Activated CD8-positive, alpha-beta memory T cell treated with anti-CD3 and anti-CD28 coated beads for 4 hours (primary cell): ENCODE measurements around the gene SNX1.
A peak's percentile ranks its signal among the peaks of the same experiment; 100 is the strongest.
"Not testable (repeated sequence)": the region's sequence is repeated elsewhere in the genome, so short reads cannot be mapped to it uniquely, and the experiment has no call there.

Source experiments
- DNase-seq, 2 donors: peaks; one replicate each; pipeline ENCODE4 v3.0.0-alpha.2; 2020; ENCODE audit warnings: low read depth in 2 of 2

The SNX1 gene

GRCh38 chr15:64073496-64073895 lies 22.3 kb upstream of the SNX1 start:
- DNase-seq: not testable (repeated sequence)

GRCh38 chr15:64082757-64083156 lies 13.0 kb upstream of the SNX1 start:
- no peak for DNase-seq

DNA sequence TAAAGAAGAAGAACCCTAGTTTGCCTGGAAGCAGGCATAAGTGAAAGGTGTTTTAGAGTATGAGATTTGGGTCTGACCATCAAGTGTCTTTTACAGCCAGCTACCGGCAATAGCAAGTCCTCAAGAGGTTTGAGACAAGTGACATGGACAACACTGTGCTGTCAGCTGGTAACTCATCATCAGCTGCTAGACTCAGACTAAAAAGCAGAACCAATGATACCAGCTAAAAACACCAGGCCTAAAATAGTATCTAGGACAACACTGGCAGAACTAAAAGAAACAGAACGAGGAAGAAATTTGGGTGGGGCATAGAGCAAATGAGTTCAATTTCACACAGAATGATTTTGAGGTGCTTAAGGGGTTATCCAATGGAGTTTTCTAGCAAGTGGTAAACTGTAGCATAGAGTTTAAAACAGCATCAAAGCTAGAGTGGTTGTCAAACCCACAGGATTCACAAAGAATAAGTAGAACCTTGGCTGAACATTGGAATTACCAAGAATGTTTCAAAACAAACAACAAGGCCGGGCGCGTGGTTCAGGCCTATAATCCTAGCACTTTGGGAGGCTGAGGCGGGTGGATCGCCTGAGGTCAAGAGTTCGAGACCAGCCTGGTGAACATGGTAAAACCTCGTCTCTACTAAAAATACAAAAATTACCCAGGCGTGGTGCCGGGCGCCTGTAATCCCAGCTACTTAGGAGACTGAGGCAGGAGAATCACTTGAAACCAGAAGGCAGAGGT lies 6.1 kb upstream of the SNX1 start:
- DNase-seq: no peak

- no peak for DNase-seq
These were observed 5.3 kb upstream of the SNX1 start for GRCh38 chr15:64090527-64090926.

- DNase-seq: no peak
These were observed 3.5 kb upstream of the SNX1 start for GRCh38 chr15:64092075-64092820.

GRCh38 chr15:64092864-64093626 lies 2.7 kb upstream of the SNX1 start:
- no peak for DNase-seq

DNA sequence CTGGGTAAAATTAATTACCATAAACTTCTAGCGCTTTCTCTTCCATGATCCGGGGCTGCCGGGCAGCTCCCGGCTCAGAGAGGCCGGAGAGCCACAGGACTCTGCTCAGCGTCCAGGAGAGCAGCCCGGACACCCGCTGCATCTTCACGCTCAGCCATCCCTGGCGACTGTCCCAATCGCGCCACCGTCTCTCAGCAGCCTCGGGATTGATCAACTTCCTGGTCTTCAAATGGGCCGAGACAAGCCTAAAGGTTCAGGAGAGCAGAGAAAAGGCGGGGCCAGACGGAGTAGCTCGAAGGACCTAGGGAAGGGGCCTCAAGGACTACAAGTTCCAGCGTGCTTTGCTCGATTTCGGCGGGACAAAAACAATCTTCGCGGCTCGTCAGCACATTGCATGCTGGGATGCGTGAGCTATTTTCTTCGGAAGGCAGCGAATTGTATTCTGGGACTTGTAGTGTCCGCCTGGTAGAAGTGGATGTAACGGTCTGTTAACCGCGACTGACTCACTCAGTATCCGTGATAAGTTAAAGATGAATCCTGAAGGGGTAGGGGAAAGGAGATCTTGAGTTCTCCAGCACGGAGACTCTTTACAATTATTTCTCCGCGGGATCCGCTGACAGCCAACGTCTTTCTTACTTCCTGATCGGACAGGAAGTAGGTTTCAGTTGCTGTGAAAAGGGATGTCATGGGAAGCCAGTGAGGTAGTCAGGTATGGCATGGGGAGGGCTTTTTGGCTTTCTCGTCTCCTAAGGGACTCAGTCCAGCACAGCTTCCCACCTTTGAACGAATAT lies 2.0 kb upstream of the SNX1 start, which contains the start of gene CIAO2A:
CIAO2A (minus strand) TSS at position 212 of the 791 bp plus-strand sequence; CDS start at position 142, 70 bp downstream.
- DNase-seq: peak; percentile 81 to 86

- no peak for DNase-seq
These were observed 369 bp upstream of the SNX1 start for GRCh38 chr15:64095431-64095794.

- no peak for DNase-seq
These were observed 1.0 kb downstream of the SNX1 start for GRCh38 chr15:64096668-64097384.

GRCh38 chr15:64099379-64099778 lies 3.6 kb downstream of the SNX1 start:
- DNase-seq: no peak

- DNase-seq: no peak
These were observed 5.2 kb downstream of the SNX1 start for GRCh38 chr15:64100958-64101357.

- DNase-seq: no peak
These were observed 6.7 kb downstream of the SNX1 start for GRCh38 chr15:64102497-64102896.

DNA sequence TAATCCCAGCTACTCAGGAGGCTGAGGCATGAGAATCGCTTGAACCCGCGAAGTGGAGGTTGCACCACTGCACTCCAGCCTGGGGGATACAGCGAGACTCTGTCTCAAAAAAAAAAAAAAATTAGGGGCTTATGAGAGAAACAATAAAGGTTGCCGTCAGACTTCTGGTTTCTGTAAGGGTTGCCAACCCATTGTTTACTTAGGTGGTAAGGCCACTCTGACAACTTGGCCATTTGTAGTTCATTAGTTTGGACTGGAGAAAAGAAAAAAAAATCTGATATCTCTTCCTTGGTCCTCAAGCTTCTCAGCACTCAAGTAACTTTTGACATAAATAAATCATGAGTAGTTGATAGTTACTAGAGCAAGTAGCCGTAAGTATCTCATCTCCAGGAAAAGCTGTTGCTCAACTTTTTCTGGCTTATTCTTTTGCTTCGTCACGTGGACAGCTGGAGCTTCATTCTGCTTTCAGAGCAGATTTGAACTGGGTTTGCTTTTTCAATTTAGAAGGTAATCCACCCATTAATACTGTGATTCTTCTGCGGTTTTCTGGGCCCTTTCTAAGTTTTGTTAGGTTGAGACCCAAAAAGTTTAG lies 9.4 kb downstream of the SNX1 start:
- no peak for DNase-seq

- no peak for DNase-seq
These were observed 11.6 kb downstream of the SNX1 start for GRCh38 chr15:64107337-64107736.

DNA sequence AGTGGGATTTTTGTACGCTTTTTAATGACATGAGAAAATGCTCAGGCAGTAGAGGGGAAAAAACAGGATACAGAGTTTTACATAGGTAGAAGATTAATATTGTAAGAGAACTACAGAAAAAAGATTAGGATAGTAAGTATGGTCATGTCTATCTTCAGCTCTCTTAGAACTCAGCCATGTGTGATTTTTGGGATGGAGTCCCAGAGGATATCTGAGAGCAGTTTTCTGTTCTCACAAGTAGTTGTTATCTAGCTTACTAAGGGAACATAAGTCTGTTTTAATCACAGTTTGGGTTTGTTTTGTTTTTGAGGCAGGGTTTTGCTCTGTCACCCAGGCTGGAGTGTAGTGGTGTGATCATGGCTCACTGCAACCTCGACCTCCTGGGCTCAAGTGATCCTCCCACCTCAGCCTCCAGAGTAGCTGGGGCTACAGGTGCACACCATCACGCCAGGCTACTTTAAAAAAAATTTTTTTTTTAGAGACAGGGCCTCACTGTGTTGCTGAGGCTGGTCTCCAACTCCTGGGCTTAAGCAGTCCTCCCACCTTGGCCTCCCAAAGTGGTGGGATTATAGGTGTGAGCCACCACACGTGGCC lies 14.4 kb downstream of the SNX1 start:
- DNase-seq: not testable (repeated sequence)

DNA sequence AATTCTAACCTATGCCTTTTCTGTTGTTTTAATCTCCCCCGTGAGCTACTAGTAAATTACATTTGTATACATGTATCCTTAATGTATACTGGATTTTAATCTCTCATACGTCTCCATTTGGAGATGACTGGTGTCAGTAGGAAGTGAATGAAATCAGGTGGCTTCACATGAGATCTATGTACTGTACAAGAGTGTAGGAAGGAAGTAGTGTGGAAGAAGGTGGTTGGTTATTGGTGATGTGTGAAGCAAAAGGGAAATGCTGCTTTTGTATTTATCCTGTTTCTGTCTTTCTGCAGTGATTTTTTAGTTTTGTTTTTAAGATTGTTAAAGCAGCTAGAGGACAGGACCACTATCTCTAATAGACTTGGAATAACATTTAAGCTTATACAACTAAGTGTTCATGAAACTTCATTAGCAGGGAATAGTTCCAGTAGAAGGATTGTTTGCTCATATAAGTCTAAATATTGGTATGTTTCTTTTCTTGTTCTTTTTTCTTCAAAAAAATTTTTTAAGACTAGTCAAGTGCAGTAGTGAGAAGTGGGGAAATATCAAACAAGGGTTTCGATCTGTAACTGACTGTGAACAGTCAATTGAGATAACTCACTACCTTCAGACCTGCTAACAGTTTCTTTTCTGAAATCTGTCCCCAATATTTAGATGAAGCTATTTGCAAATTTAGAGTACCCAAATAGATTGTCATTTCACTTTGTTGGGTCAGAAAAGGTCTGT lies 15.3 kb downstream of the SNX1 start:
- DNase-seq: no peak

GRCh38 chr15:64111679-64112050 lies 15.9 kb downstream of the SNX1 start:
- no peak for DNase-seq

- DNase-seq: no peak
These were observed 16.4 kb downstream of the SNX1 start for GRCh38 chr15:64112073-64112772.

DNA sequence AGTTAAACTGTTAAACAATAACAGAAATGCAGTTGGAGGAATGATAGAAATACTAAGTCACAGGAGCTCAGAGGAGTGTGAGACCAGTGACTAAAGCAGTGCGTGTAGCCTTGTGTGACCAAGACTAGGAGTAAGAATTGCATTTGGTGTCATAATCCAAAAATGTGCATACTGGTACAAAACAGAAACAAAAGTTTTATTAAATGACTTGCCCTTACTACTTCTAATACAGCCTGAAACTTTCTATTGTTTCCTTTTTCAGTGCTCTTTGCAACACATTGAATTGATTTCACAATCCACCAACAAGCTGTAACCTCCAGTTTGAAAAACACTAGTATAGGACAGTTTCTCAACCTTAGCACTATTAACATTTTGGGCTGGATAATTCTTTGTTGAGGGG lies 17.1 kb downstream of the SNX1 start:
- no peak for DNase-seq
